Vagina (tissue), 2 donors: ENCODE results near the gene ENOX1. TPM values are rescaled to one million over a fixed set of nuclear protein-coding genes. Genes with fewer than 3 reads are reported as not detected.

Experiments
- DNase-seq, 2 donors: peaks; one replicate each; pipeline ENCODE4 v3.0.0-alpha.2; 2017; ENCODE audit errors: extremely low spot score in 2 of 2
- H3K27ac ChIP-seq: fragments of 200-600 bp; sonication (generic); one replicate; pipeline ENCODE4 v1.5.1; 2019
- H3K27me3 ChIP-seq: fragments of 200-600 bp; sonication (generic); one replicate; pipeline ENCODE4 v1.5.1; 2019
- H3K36me3 ChIP-seq, 2 donors: fragments of 200-600 bp; sonication (generic); one replicate each; pipeline ENCODE4 v1.5.1; 2017 to 2019
- H3K4me1 ChIP-seq: fragments of 200-600 bp; sonication (generic); one replicate; pipeline ENCODE4 v1.5.1; 2019
- H3K4me3 ChIP-seq, 2 donors: fragments of 200-600 bp; sonication (generic); 1 replicate in 1 of 2; 2 replicates in 1 of 2; pipeline ENCODE4 v1.5.1; 2016 to 2019
- H3K9me3 ChIP-seq: fragments of 200-600 bp; sonication (generic); one replicate; pipeline ENCODE4 v1.5.1; 2019
- POLR2A ChIP-seq, 2 donors: fragments of 450-650 bp; IDR thresholded peaks; one replicate each; pipeline ENCODE4 v1.6.1; 2017; ENCODE audit warnings: antibody characterized with exemption in 2 of 2, mild to moderate bottlenecking in 2 of 2, moderate library complexity in 2 of 2
- POLR2AphosphoS5 ChIP-seq, 2 donors: sonication (generic); formaldehyde crosslinking; IDR thresholded peaks; one replicate each; pipeline ENCODE4 v1.9.0; 2017; ENCODE audit warnings: antibody characterized with exemption in 2 of 2, mild to moderate bottlenecking in 2 of 2, low read depth in 1 of 2; ENCODE audit not compliant: insufficient read depth in 1 of 2
- intact Hi-C: fragments of 100-400 bp; cut with DNase I; formaldehyde crosslinking; loops from one replicate; pipeline ENCODE4 v1.15.1; 2023
- total RNA-seq: library from RNA; depleted of rRNA; stranded (reverse); fragments of >200 nt; gene quantifications from one replicate; pipeline ENCODE4 v1.2.3, GENCODE V29; 2016
- TF ChIP-seq, protein P1 (sequence below), 3 experiments: fragments of 450-650 bp in 2 of 3; fragments of 200-600 bp in 1 of 3; sonication (generic) in 1 of 3; IDR thresholded peaks; one replicate each; pipeline ENCODE4 v1.5.1; 2017 to 2019; ENCODE audit warnings: antibody characterized with exemption in 3 of 3, mild to moderate bottlenecking in 2 of 3, moderate library complexity in 2 of 3

The ENOX1 gene
- total RNA-seq, 1 donor from 2014 or later: 2.7 TPM

DNA sequence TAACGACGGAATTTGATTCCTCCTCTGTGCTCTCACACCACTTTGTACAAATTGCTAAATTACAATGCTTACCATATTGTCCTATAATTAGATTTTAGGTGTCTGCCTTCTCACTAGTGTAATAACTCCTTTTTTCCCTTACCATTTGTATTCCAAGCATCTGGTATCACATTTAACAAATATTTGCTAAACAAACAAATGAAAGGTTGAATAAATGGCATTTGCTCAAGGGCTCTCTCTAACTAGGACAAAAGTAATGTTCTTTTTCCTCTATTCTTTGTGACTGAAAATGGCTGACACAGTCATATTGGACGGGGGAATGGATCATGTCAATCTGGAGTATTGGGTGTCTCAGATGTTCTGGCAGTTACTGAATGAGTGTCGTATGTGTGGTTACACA, 99.7 kb downstream of the ENOX1 start:
- no peak overlapping the region for H3K4me3 ChIP-seq
- no peaks in the 10 kb centered on the region for H3K36me3 ChIP-seq
- H3K27me3 ChIP-seq: no peaks in the 10 kb centered on the region
- DNase-seq: no peak
- TF ChIP-seq, protein P1, sequence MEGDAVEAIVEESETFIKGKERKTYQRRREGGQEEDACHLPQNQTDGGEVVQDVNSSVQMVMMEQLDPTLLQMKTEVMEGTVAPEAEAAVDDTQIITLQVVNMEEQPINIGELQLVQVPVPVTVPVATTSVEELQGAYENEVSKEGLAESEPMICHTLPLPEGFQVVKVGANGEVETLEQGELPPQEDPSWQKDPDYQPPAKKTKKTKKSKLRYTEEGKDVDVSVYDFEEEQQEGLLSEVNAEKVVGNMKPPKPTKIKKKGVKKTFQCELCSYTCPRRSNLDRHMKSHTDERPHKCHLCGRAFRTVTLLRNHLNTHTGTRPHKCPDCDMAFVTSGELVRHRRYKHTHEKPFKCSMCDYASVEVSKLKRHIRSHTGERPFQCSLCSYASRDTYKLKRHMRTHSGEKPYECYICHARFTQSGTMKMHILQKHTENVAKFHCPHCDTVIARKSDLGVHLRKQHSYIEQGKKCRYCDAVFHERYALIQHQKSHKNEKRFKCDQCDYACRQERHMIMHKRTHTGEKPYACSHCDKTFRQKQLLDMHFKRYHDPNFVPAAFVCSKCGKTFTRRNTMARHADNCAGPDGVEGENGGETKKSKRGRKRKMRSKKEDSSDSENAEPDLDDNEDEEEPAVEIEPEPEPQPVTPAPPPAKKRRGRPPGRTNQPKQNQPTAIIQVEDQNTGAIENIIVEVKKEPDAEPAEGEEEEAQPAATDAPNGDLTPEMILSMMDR (IDR thresholded peaks at IDR 0.05): no peak
- no peak for TF ChIP-seq POLR2AphosphoS5 (IDR thresholded peaks at IDR 0.05; ENCODE audit: insufficient read depth in 1 of 2, low read depth in 1 of 2)
- TF ChIP-seq POLR2A (IDR thresholded peaks at IDR 0.05): no peak
- H3K9me3 ChIP-seq: no peaks in the 10 kb centered on the region
- no peak overlapping the region for H3K27ac ChIP-seq
- intact Hi-C loops: no loop called here
- peaks cover 13% of the 10 kb centered on the region for H3K4me1 ChIP-seq

DNA sequence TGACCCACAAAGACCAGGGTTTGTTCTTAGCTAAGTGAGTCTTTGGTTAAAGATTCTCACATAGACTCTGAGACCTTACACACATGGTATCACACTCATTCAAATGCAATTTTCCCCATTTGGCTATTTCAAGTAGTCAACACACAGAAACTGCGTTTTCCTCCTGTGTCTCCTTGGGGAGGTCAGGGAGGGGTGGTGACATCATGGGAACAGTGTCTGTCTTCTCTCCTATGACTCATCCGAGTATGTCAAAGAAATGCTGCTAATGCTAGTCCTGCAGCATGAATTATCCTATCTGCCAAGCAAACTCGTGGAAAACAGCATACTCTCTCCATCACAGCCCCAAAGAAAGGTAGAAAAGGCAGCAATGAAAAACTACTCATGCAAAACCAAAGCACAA, 100.2 kb downstream of the ENOX1 start:
- Histone ChIP-seq H3K36me3 (no peaks in the 10 kb centered on the region), H3K4me1 (peaks cover 13% of the 10 kb centered on the region), H3K9me3 (no peaks in the 10 kb centered on the region), H3K27ac (no peak overlapping the region), H3K4me3 (no peak overlapping the region), H3K27me3 (no peaks in the 10 kb centered on the region)
- intact Hi-C loops: no loop called here
- TF ChIP-seq POLR2A (IDR thresholded peaks at IDR 0.05) (no peak), POLR2AphosphoS5 (IDR thresholded peaks at IDR 0.05; ENCODE audit: insufficient read depth in 1 of 2, low read depth in 1 of 2) (peak in 1 of 2 donors; percentile 39)
- TF ChIP-seq, protein P1 (IDR thresholded peaks at IDR 0.05): no peak
- no peak for DNase-seq

DNA sequence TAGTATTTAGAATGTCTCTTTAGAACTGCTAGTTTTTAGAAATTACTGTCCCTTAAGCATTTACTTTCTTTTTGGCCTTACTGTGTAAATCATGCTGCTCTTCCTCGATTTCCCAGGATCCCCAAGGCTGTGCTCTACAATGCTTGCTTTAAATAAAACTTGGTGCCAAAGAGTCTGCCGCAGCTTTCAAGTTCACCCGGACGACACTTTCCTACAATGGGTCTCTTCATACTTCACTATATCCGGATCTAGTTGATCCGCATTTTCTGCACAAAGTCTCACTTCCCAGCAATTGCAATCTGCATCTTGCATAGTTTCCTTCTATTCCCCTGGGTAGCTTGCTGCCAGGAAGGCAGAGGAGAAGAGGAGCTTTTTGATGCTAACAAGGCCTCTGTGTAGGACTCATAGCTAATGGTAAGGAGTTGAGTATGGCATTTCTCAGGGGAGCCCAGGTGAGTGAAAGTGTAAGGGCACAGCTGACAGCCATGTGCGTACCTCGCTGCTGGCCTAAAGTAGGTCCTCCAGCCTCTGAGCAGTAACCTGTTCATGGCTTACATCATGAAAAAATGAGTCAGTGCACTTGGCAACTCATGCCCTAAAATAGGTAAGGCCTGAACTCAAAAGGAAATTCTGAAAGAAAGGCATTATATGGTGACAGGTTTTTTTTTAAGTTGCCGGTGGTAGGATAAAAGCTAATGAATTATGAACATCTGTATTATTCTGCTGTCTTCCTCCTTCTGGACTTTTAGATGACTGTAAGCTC, 101.6 kb downstream of the ENOX1 start:
- intact Hi-C loops: no loop called here
- Histone ChIP-seq H3K27ac (no peak overlapping the region), H3K36me3 (no peaks in the 10 kb centered on the region), H3K27me3 (no peaks in the 10 kb centered on the region), H3K9me3 (no peaks in the 10 kb centered on the region), H3K4me3 (no peak overlapping the region), H3K4me1 (peaks cover 13% of the 10 kb centered on the region)
- DNase-seq: no peak
- TF ChIP-seq, protein P1 (IDR thresholded peaks at IDR 0.05): no peak
- TF ChIP-seq POLR2AphosphoS5 (IDR thresholded peaks at IDR 0.05; ENCODE audit: insufficient read depth in 1 of 2, low read depth in 1 of 2): no peak
- no peak for TF ChIP-seq POLR2A (IDR thresholded peaks at IDR 0.05)

DNA sequence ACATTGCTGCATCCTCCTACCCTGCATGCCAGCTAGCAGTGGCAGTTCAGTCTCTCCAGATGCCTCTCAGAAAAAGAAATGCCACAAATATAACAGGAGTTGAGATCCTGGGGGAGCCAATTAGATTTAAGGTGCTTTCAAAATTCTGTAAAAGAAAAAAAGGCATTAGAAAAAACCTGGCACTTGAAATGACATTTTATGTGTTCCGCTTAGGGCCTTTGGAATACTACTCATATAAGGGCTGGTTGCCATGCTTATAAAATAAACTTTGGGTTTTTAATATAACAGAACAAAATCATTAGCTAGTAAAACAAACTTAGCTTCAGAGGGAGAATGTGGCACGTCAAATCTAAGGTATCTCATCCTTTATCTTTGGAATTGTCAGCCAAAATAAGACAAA, 104.1 kb downstream of the ENOX1 start:
- intact Hi-C loops: no loop called here
- Histone ChIP-seq H3K4me3 (no peak overlapping the region), H3K36me3 (no peaks in the 10 kb centered on the region), H3K4me1 (peaks cover 13% of the 10 kb centered on the region), H3K9me3 (no peaks in the 10 kb centered on the region), H3K27me3 (no peaks in the 10 kb centered on the region), H3K27ac (no peak overlapping the region)
- TF ChIP-seq POLR2AphosphoS5 (IDR thresholded peaks at IDR 0.05; ENCODE audit: insufficient read depth in 1 of 2, low read depth in 1 of 2): no peak
- TF ChIP-seq, protein P1 (IDR thresholded peaks at IDR 0.05): no peak
- no peak for TF ChIP-seq POLR2A (IDR thresholded peaks at IDR 0.05)
- DNase-seq: no peak

DNA sequence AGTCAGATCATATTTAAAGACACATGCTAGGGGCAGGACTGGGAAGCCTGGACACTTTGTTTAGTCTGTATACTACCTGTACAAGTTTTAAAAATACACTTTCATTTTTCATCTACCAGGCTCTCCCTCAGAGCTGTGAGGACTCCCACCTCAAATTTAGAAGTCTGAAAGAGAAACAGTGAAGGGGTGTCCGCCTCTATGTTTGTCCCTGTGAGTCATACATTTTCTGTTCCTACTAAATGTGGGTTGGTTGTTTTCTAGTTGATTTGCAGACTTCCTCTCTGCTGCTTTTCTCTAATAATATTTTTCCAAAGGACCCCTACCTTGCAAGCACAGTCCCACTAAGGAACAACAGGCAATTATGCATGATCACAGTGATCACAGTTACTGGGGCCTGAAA, 110.5 kb downstream of the ENOX1 start:
- no peak for DNase-seq
- no peaks in the 10 kb centered on the region for H3K9me3 ChIP-seq
- H3K27me3 ChIP-seq: no peaks in the 10 kb centered on the region
- H3K36me3 ChIP-seq: no peaks in the 10 kb centered on the region
- H3K27ac ChIP-seq: no peak overlapping the region
- no peak overlapping the region for H3K4me3 ChIP-seq
- TF ChIP-seq POLR2AphosphoS5 (IDR thresholded peaks at IDR 0.05; ENCODE audit: insufficient read depth in 1 of 2, low read depth in 1 of 2) (no peak), POLR2A (IDR thresholded peaks at IDR 0.05) (no peak)
- TF ChIP-seq, protein P1 (IDR thresholded peaks at IDR 0.05): no peak
- no peaks in the 10 kb centered on the region for H3K4me1 ChIP-seq
- intact Hi-C loops: no loop called here
